Parathyroid adenoma (tissue), 2 donors: ENCODE results near the gene FLYWCH2.

Experiments used
- H2AFZ ChIP-seq: fragments of 300-600 bp; sonication (generic); one replicate; pipeline ENCODE4 v1.7.0; 2017; ENCODE audit warnings: antibody characterized with exemption, mild to moderate bottlenecking
- H3K27ac ChIP-seq: fragments of 300-600 bp; sonication (generic); one replicate; pipeline ENCODE4 v1.7.0; 2017
- H3K27me3 ChIP-seq: fragments of 300-600 bp; sonication (generic); one replicate; pipeline ENCODE4 v1.7.0; 2017; ENCODE audit warnings: low read length; ENCODE audit not compliant: control insufficient read depth, insufficient read depth
- H3K36me3 ChIP-seq: fragments of 300-600 bp; sonication (generic); one replicate; pipeline ENCODE4 v1.7.0; 2017; ENCODE audit warnings: low read length; ENCODE audit not compliant: control insufficient read depth, insufficient read depth
- H3K4me1 ChIP-seq: fragments of 300-600 bp; sonication (generic); one replicate; pipeline ENCODE4 v1.7.0; 2017; ENCODE audit warnings: control low read depth
- H3K4me2 ChIP-seq: fragments of 300-600 bp; sonication (generic); one replicate; pipeline ENCODE4 v1.7.0; 2017; ENCODE audit warnings: low read length
- H3K4me3 ChIP-seq: fragments of 300-600 bp; sonication (generic); one replicate; pipeline ENCODE4 v1.7.0; 2017; ENCODE audit warnings: low read depth, low read length
- H3K79me2 ChIP-seq: fragments of 300-600 bp; sonication (generic); one replicate; pipeline ENCODE4 v1.7.0; 2017; ENCODE audit warnings: control low read depth
- H3K9ac ChIP-seq: fragments of 300-600 bp; sonication (generic); one replicate; pipeline ENCODE4 v1.7.0; 2017; ENCODE audit warnings: mild to moderate bottlenecking
- H3K9me3 ChIP-seq: fragments of 300-600 bp; sonication (generic); one replicate; pipeline ENCODE4 v1.7.0; 2017; ENCODE audit warnings: low read length; ENCODE audit not compliant: control insufficient read depth
- CTCF ChIP-seq: fragments of 300-600 bp; sonication (generic); IDR thresholded peaks from one replicate; pipeline ENCODE4 v1.7.0; 2017; ENCODE audit warnings: antibody characterized with exemption, mild to moderate bottlenecking
- donor health status: primary hyperparathyroidism.

The FLYWCH2 gene

GRCh38 chr16:2933701-2934100, 50.7 kb downstream of the FLYWCH2 start:
- Histone ChIP-seq H3K4me1 (no peaks in the 10 kb centered on the region), H3K4me2 (no peak overlapping the region), H3K36me3 (no peaks in the 10 kb centered on the region), H3K79me2 (peaks cover 28% of the 10 kb centered on the region), H3K4me3 (no peak overlapping the region), H3K27me3 (no peaks in the 10 kb centered on the region), H2AFZ (no peak overlapping the region), H3K9ac (no peak overlapping the region), H3K27ac (no peak overlapping the region), H3K9me3 (no peaks in the 10 kb centered on the region)
- TF ChIP-seq CTCF, result no peak

GRCh38 chr16:2934450-2934849, 51.4 kb downstream of the FLYWCH2 start:
- Histone ChIP-seq H3K9me3 (no peaks in the 10 kb centered on the region), H2AFZ (no peak overlapping the region), H3K4me3 (no peak overlapping the region), H3K4me2 (no peak overlapping the region), H3K9ac (no peak overlapping the region), H3K27me3 (no peaks in the 10 kb centered on the region), H3K79me2 (peaks cover 21% of the 10 kb centered on the region), H3K4me1 (no peaks in the 10 kb centered on the region), H3K27ac (no peak overlapping the region), H3K36me3 (no peaks in the 10 kb centered on the region)
- TF ChIP-seq CTCF, result no peak

GRCh38 chr16:2936436-2937011, 53.5 kb downstream of the FLYWCH2 start:
- Histone ChIP-seq H3K9ac (no peak overlapping the region), H3K36me3 (no peaks in the 10 kb centered on the region), H2AFZ (no peak overlapping the region), H3K4me1 (no peaks in the 10 kb centered on the region), H3K4me3 (no peak overlapping the region), H3K79me2 (peaks cover 8% of the 10 kb centered on the region), H3K27ac (no peak overlapping the region), H3K4me2 (no peak overlapping the region), H3K27me3 (no peaks in the 10 kb centered on the region), H3K9me3 (no peaks in the 10 kb centered on the region)
- no peak for TF ChIP-seq CTCF

GRCh38 chr16:2937170-2937569, 54.2 kb downstream of the FLYWCH2 start:
- H3K27ac ChIP-seq, result no peak overlapping the region
- H3K36me3 ChIP-seq, result no peaks in the 10 kb centered on the region
- no peaks in the 10 kb centered on the region for H3K27me3 ChIP-seq
- H3K79me2 ChIP-seq, result peaks cover 8% of the 10 kb centered on the region
- no peak overlapping the region for H2AFZ ChIP-seq
- no peaks in the 10 kb centered on the region for H3K9me3 ChIP-seq
- TF ChIP-seq CTCF, result no peak
- H3K4me1 ChIP-seq, result no peaks in the 10 kb centered on the region
- H3K9ac ChIP-seq, result no peak overlapping the region
- H3K4me2 ChIP-seq, result no peak overlapping the region
- H3K4me3 ChIP-seq, result no peak overlapping the region

- Histone ChIP-seq H3K4me3 (no peak overlapping the region), H3K4me2 (no peak overlapping the region), H3K27me3 (no peaks in the 10 kb centered on the region), H3K79me2 (peaks cover under 1% of the 10 kb centered on the region), H3K27ac (no peak overlapping the region), H2AFZ (no peak overlapping the region), H3K9me3 (no peaks in the 10 kb centered on the region), H3K9ac (no peak overlapping the region), H3K36me3 (no peaks in the 10 kb centered on the region), H3K4me1 (no peaks in the 10 kb centered on the region)
- no peak for TF ChIP-seq CTCF
Measured at GRCh38 chr16:2938206-2938605, 55.2 kb downstream of the FLYWCH2 start.
